ENCODE data around the gene LSP1.

- TF ChIP-seq POLR2A (IDR thresholded peaks at IDR 0.05; ENCODE audit: low read depth) (no peak), CTCF (IDR thresholded peaks at IDR 0.05) (no peak)
Measured at GRCh38 chr11:1810761-1811160, 42.1 kb upstream of the LSP1 start.
